Testis (tissue), 3 donors: ENCODE measurements around the gene MAP6D1. TPM values are rescaled to one million over a fixed set of nuclear protein-coding genes. Genes with fewer than 3 reads are reported as not detected.

Experiments
- DNase-seq: peaks from one replicate; pipeline ENCODE4 v3.0.0-alpha.2; 2019
- H3K27ac ChIP-seq, 2 donors: fragments of 200-600 bp; sonication (generic); one replicate each; pipeline ENCODE4 v1.5.1; 2019
- H3K27me3 ChIP-seq: fragments of 200-600 bp; sonication (generic); one replicate; pipeline ENCODE4 v1.5.1; 2019
- H3K36me3 ChIP-seq: fragments of 200-600 bp; sonication (generic); one replicate; pipeline ENCODE4 v1.5.1; 2017; ENCODE audit warnings: low read depth; ENCODE audit errors: missing control alignments
- H3K4me1 ChIP-seq: fragments of 200-600 bp; sonication (generic); one replicate; pipeline ENCODE4 v1.5.1; 2019
- H3K4me3 ChIP-seq, 2 donors: fragments of 200-600 bp; sonication (generic); one replicate each; pipeline ENCODE4 v1.5.1; 2017 to 2019
- H3K9me3 ChIP-seq: fragments of 200-600 bp; sonication (generic); one replicate; pipeline ENCODE4 v1.5.1; 2017
- POLR2A ChIP-seq: fragments of 450-650 bp; IDR thresholded peaks from one replicate; pipeline ENCODE4 v1.6.1; 2017; ENCODE audit warnings: antibody characterized with exemption, mild to moderate bottlenecking, moderate library complexity
- WGBS, 2 donors: methylation state at CpG; one replicate each; pipeline ENCODE4 v1.1.5; 2018; 5-methylcytosine and 5-hydroxymethylcytosine counted together
- intact Hi-C: fragments of 100-400 bp; cut with DNase I; formaldehyde crosslinking; loops from one replicate; pipeline ENCODE4 v1.15.1; 2023; ENCODE audit warnings: low total_unique reads
- polyA plus RNA-seq: library from polyadenylated mRNA; stranded (reverse); fragments of 350-450 nt; fragmentation: Illumina TruSeq; extraction: RNeasy Lipid Tissue Mini Kit (QIAGEN cat#74804); gene quantifications from one replicate; pipeline ENCODE4 v1.2.3, GENCODE V29; 2014; ENCODE audit warnings: low read depth, low replicate concordance; ENCODE audit not compliant: insufficient read depth
- total RNA-seq, 2 donors: library from RNA; depleted of rRNA; stranded (reverse); fragments of >200 nt; gene quantifications; one replicate each; pipeline ENCODE4 v1.2.3, GENCODE V29; 2016
- TF ChIP-seq, protein P1 (sequence below), 3 experiments: fragments of 450-650 bp in 2 of 3; fragments of 200-600 bp in 1 of 3; sonication (generic) in 1 of 3; IDR thresholded peaks; one replicate each; pipeline ENCODE4 v1.5.1; 2016 to 2019; ENCODE audit warnings: antibody characterized with exemption in 3 of 3, mild to moderate bottlenecking in 2 of 3, moderate library complexity in 1 of 3

Gene MAP6D1
- total and polyA plus RNA-seq, 3 donors from 2014 or later = 0.80 to 8.3 (median 4.8) TPM

GRCh38 chr3:183827809-183828537 lies 2.6 kb upstream of the MAP6D1 start:
- peaks cover 4% of the 10 kb centered on the region for H3K4me1 ChIP-seq
- WGBS, 2 donors = 68 to 75% methylated on average over 13 to 14 of the region's 14 CpGs
- no peaks in the 10 kb centered on the region for H3K36me3 ChIP-seq
- TF ChIP-seq, protein P1, sequence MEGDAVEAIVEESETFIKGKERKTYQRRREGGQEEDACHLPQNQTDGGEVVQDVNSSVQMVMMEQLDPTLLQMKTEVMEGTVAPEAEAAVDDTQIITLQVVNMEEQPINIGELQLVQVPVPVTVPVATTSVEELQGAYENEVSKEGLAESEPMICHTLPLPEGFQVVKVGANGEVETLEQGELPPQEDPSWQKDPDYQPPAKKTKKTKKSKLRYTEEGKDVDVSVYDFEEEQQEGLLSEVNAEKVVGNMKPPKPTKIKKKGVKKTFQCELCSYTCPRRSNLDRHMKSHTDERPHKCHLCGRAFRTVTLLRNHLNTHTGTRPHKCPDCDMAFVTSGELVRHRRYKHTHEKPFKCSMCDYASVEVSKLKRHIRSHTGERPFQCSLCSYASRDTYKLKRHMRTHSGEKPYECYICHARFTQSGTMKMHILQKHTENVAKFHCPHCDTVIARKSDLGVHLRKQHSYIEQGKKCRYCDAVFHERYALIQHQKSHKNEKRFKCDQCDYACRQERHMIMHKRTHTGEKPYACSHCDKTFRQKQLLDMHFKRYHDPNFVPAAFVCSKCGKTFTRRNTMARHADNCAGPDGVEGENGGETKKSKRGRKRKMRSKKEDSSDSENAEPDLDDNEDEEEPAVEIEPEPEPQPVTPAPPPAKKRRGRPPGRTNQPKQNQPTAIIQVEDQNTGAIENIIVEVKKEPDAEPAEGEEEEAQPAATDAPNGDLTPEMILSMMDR (IDR thresholded peaks at IDR 0.05) = no peak
- TF ChIP-seq POLR2A = no peak
- H3K27me3 ChIP-seq = no peaks in the 10 kb centered on the region
- H3K4me3 ChIP-seq = no peak overlapping the region
- no peak overlapping the region for H3K27ac ChIP-seq
- H3K9me3 ChIP-seq = no peaks in the 10 kb centered on the region
- DNase-seq = no peak
- intact Hi-C loops = no loop called here

- Histone ChIP-seq H3K4me3 (no peak overlapping the region), H3K4me1 (peaks cover 4% of the 10 kb centered on the region), H3K27ac (no peak overlapping the region), H3K27me3 (no peaks in the 10 kb centered on the region), H3K9me3 (no peaks in the 10 kb centered on the region), H3K36me3 (no peaks in the 10 kb centered on the region)
- TF ChIP-seq, protein P1 (IDR thresholded peaks at IDR 0.05) = no peak
- TF ChIP-seq POLR2A = no peak
- no peak for DNase-seq
- WGBS, 2 donors = 80 to 90% methylated on average over 14 of the region's 14 CpGs
- intact Hi-C loops = no loop called here
These were observed 1.3 kb upstream of the MAP6D1 start for GRCh38 chr3:183826448-183827250.

DNA sequence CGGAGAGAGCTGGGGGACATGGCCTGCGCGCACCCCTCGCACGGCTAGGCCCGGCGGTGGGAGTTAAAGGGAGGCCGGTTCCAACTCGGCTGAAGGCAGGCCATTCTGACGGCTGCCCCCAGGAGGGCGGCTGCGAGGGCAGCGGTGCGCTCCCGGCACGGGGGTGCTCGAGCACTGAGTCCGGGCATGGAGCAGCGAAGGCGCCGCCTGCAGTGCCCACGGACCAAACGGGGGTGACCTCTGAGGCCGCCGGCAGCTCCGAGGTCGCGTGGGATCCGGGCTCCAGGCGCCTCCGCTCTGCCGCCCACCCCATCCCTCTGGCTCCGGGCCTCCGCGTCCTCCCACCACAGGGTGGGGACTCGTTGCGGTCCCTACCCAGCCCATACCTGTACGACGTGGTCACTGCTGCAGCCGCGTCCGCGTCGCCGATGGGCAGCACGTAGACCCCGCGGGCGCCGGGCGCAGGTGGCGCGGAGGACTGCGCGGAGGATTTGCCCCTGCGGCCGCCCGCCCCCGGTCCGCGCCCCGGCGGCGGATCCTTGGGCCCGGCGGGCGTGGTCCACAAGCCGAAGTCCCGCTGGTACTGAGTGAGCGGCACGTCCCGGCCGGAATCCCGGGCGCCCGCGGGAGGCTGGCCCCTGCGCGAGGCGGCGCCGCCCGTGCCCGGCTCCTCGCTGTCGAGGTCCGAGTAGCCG lies 469 bp downstream of the MAP6D1 start:
- H3K27ac ChIP-seq = no peak overlapping the region
- intact Hi-C loops = no loop called here
- no peaks in the 10 kb centered on the region for H3K36me3 ChIP-seq
- no peak for TF ChIP-seq POLR2A
- TF ChIP-seq, protein P1 (IDR thresholded peaks at IDR 0.05) = no peak
- H3K27me3 ChIP-seq = no peaks in the 10 kb centered on the region
- DNase-seq = no peak
- WGBS, 2 donors = 0% methylated on average over 20 to 29 of the region's 88 CpGs
- H3K4me3 ChIP-seq = peak overlapping the region; percentile 51 to 57
- H3K4me1 ChIP-seq = peaks cover 4% of the 10 kb centered on the region
- no peaks in the 10 kb centered on the region for H3K9me3 ChIP-seq

DNA sequence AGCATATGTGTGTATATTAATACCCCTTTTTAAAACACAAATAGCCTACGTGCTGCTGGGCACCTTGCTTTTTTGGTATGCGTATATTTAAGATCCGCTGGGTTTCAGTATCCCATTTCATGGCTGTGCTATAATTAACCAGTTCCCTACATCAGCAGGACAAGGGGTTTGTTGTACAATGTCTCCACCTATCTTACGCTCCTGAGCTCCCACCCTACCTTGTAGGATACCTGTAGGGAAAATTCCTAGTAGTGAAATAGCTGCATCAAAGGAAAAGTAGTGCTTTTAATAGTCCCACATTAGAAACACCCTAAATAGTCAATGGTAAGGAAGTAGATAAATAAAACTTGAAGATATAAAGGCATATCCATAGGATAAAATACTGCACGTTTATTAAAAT lies 1.4 kb downstream of the MAP6D1 start:
- Histone ChIP-seq H3K4me3 (peak overlapping the region in 1 of 2 donors; percentile 9), H3K4me1 (peaks cover 4% of the 10 kb centered on the region), H3K9me3 (no peaks in the 10 kb centered on the region), H3K36me3 (no peaks in the 10 kb centered on the region), H3K27ac (no peak overlapping the region), H3K27me3 (no peaks in the 10 kb centered on the region)
- intact Hi-C loops = no loop called here
- DNase-seq = no peak
- WGBS, 2 donors = 64 to 69% methylated on average over 5 of the region's 5 CpGs
- no peak for TF ChIP-seq POLR2A
- TF ChIP-seq, protein P1 (IDR thresholded peaks at IDR 0.05) = no peak
